GM23338 (cell line): Measurements from ENCODE around the gene DLG5. TPM values are rescaled to one million over a fixed set of nuclear protein-coding genes. Genes with fewer than 3 reads are reported as not detected.

Source experiments
- ATAC-seq: fragments of 200-7000 bp; cut with Tn5 transposase; 3 replicates; pipeline ENCODE4 v1.9.1; 2020
- DNase-seq: peaks from one replicate; pipeline ENCODE4 v3.0.0-alpha.2; 2015; ENCODE audit warnings: low spot score
- H2AFZ ChIP-seq: fragments of 200-600 bp; sonication (generic); 2 replicates; pipeline ENCODE4 v1.8.0; 2016; ENCODE audit warnings: antibody characterized with exemption, mild to moderate bottlenecking, moderate library complexity
- H3F3A ChIP-seq: fragments of 200-600 bp; sonication (generic); replicated peaks from 2 replicates; pipeline ENCODE4 v1.8.0; 2017; ENCODE audit warnings: antibody characterized with exemption, mixed run types, low read depth
- H3K27ac ChIP-seq: fragments of 200-600 bp; sonication (generic); 2 replicates; pipeline ENCODE4 v1.6.1; 2016; ENCODE audit warnings: low read depth
- H3K27me3 ChIP-seq: fragments of 200-600 bp; sonication (generic); 2 replicates; pipeline ENCODE4 v1.8.0; 2016; ENCODE audit warnings: mild to moderate bottlenecking, mixed run types, moderate library complexity; ENCODE audit not compliant: insufficient read depth
- H3K36me3 ChIP-seq: fragments of 200-600 bp; sonication (generic); 2 replicates; pipeline ENCODE4 v1.8.0; 2016; ENCODE audit warnings: mild to moderate bottlenecking; ENCODE audit not compliant: insufficient read depth
- H3K4me1 ChIP-seq: fragments of 200-600 bp; sonication (generic); 2 replicates; pipeline ENCODE4 v1.8.0; 2016; ENCODE audit warnings: mild to moderate bottlenecking, moderate library complexity; ENCODE audit not compliant: insufficient read depth
- H3K4me2 ChIP-seq: fragments of 200-600 bp; sonication (generic); 2 replicates; pipeline ENCODE4 v1.7.1; 2017; ENCODE audit warnings: mixed run types
- H3K4me3 ChIP-seq: fragments of 200-600 bp; sonication (generic); 2 replicates; pipeline ENCODE4 v1.6.1; 2016; ENCODE audit warnings: mixed run types
- H3K79me2 ChIP-seq: fragments of 200-600 bp; sonication (generic); replicated peaks from 2 replicates; pipeline ENCODE4 v1.8.0; 2017; ENCODE audit warnings: mild to moderate bottlenecking; ENCODE audit not compliant: insufficient read depth
- H3K9me2 ChIP-seq: fragments of 200-600 bp; sonication (generic); 2 replicates; pipeline ENCODE4 v1.8.0; 2017; ENCODE audit not compliant: insufficient read depth
- H4K20me1 ChIP-seq: fragments of 200-600 bp; sonication (generic); replicated peaks from 2 replicates; pipeline ENCODE4 v1.8.0; 2017; ENCODE audit warnings: mild to moderate bottlenecking; ENCODE audit not compliant: insufficient read depth
- H3K27ac Mint-ChIP-seq: 2 replicates; pipeline ENCODE4 v1.8.0; 2020; ENCODE audit warnings: inconsistent platforms, mild to moderate bottlenecking, moderate library complexity, mixed read lengths
- H3K27me3 Mint-ChIP-seq: 3 replicates; pipeline ENCODE4 v1.8.0; 2022; ENCODE audit warnings: low read depth, mild to moderate bottlenecking, moderate library complexity, mixed read lengths, inconsistent platforms; ENCODE audit not compliant: insufficient read depth, poor library complexity
- H3K36me3 Mint-ChIP-seq: 3 replicates; pipeline ENCODE4 v1.8.0; 2021; ENCODE audit warnings: low read depth, mild to moderate bottlenecking, inconsistent platforms, moderate library complexity, mixed read lengths
- H3K4me1 Mint-ChIP-seq: 3 replicates; pipeline ENCODE4 v1.8.0; 2020; ENCODE audit warnings: mild to moderate bottlenecking, inconsistent platforms, mixed read lengths
- H3K4me3 Mint-ChIP-seq: 3 replicates; pipeline ENCODE4 v1.8.0; 2021; ENCODE audit warnings: moderate library complexity, mild to moderate bottlenecking, inconsistent platforms, mixed read lengths
- H3K9me3 Mint-ChIP-seq: 3 replicates; pipeline ENCODE4 v1.8.0; 2020; ENCODE audit warnings: moderate library complexity, mild to moderate bottlenecking, inconsistent platforms, mixed read lengths
- CREB1 ChIP-seq: fragments of 250-450 bp; sonication (Bioruptor Pico); IDR thresholded peaks from 2 replicates; pipeline ENCODE4 v1.5.0; 2020; ENCODE audit warnings: low read depth, mild to moderate bottlenecking, moderate library complexity
- CTCF ChIP-seq, 2 experiments: fragments of 200-600 bp in 1 of 2; sonication (generic) in 1 of 2; conservative IDR thresholded peaks; 2 replicates each; pipeline versions ENCODE4 v1.5.1 to v1.6.1; 2016 to 2017; ENCODE audit warnings: antibody characterized with exemption in 2 of 2, low read depth in 2 of 2, mild to moderate bottlenecking in 2 of 2, moderate library complexity in 1 of 2
- ETS1 ChIP-seq: IDR thresholded peaks from 2 replicates; pipeline ENCODE4 v1.6.1; 2016; ENCODE audit warnings: antibody characterized with exemption
- EZH2phosphoT487 ChIP-seq: fragments of 200-600 bp; sonication (generic); IDR thresholded peaks from one replicate; pipeline ENCODE4 v1.8.1; 2018; ENCODE audit warnings: antibody characterized with exemption; ENCODE audit not compliant: unreplicated experiment
- JUNB ChIP-seq: IDR thresholded peaks from one replicate; pipeline ENCODE4 v1.6.1; 2016; ENCODE audit warnings: antibody characterized with exemption; ENCODE audit not compliant: unreplicated experiment
- POLR2AphosphoS5 ChIP-seq: IDR thresholded peaks from 2 replicates; pipeline ENCODE4 v1.6.1; 2016; ENCODE audit warnings: antibody characterized with exemption, low read depth
- REST ChIP-seq: IDR thresholded peaks from one replicate; pipeline ENCODE4 v1.6.1; 2018; ENCODE audit warnings: antibody characterized with exemption; ENCODE audit not compliant: unreplicated experiment
- STAT1 ChIP-seq: IDR thresholded peaks from one replicate; pipeline ENCODE4 v1.6.1; 2016; ENCODE audit warnings: antibody characterized with exemption; ENCODE audit not compliant: unreplicated experiment
- ZNF114 ChIP-seq: fragments of 250-450 bp; sonication (Bioruptor Pico); IDR thresholded peaks from 2 replicates; pipeline ENCODE4 v1.5.0; 2020; ENCODE audit warnings: mild to moderate bottlenecking, moderate library complexity
- ZNF331 ChIP-seq: fragments of 250-450 bp; sonication (Bioruptor Pico); IDR thresholded peaks from 2 replicates; pipeline ENCODE4 v1.5.0; 2020; ENCODE audit warnings: low read depth, mild to moderate bottlenecking, moderate library complexity
- ZNF462 ChIP-seq: fragments of 250-450 bp; sonication (Bioruptor Pico); IDR thresholded peaks from 2 replicates; pipeline ENCODE4 v1.5.0; 2020; ENCODE audit warnings: mild to moderate bottlenecking, moderate library complexity
- polyA plus RNA-seq: library from polyadenylated mRNA; unstranded; fragments of >200 nt; fragmentation: Nextera tagmentation; extraction: Ambion mirVana; gene quantifications from 2 replicates; pipeline ENCODE4 v1.2.1, GENCODE V29; 2016
- total RNA-seq: library from RNA; depleted of rRNA; stranded (reverse); fragments of >200 nt; shearing (Covaris generic); gene quantifications from 2 replicates; pipeline ENCODE4 v1.2.3, GENCODE V29; 2014

Gene DLG5
- total and polyA plus RNA-seq, 2 experiments from 2014 or later, result 7.4 to 66.6 TPM

- TF ChIP-seq ZNF462, result no peak
- TF ChIP-seq ZNF114 (CRISPR knock-in tag), result no peak
- no peak for TF ChIP-seq POLR2AphosphoS5
- TF ChIP-seq EZH2phosphoT487, result no peak
- no peak for TF ChIP-seq CREB1 (CRISPR knock-in tag)
- no peak for TF ChIP-seq ETS1
- TF ChIP-seq JUNB, result no peak
- TF ChIP-seq ZNF331 (CRISPR knock-in tag), result no peak
Measured at GRCh38 chr10:77800738-77801266, 125.8 kb downstream of the DLG5 start (continued).

- peaks cover 27% of the 10 kb centered on the region for H3K4me1 Mint-ChIP-seq
- no peaks in the 10 kb centered on the region for H3K27me3 ChIP-seq
- no peak overlapping the region for H3K4me2 ChIP-seq
- H3K9me3 Mint-ChIP-seq, result no peaks in the 10 kb centered on the region; the same call in 2 of the 3 replicates
- H3K4me1 ChIP-seq, result peaks cover 28% of the 10 kb centered on the region
- H2AFZ ChIP-seq, result no peak overlapping the region
- H3K36me3 Mint-ChIP-seq, result peaks cover 49% of the 10 kb centered on the region
- DNase-seq, result no peak
- H3K27ac Mint-ChIP-seq, result no peak overlapping the region; the same call in 1 of the 2 replicates
- no peak overlapping the region for H3K27ac ChIP-seq
- no peaks in the 10 kb centered on the region for H4K20me1 ChIP-seq
- H3K4me3 Mint-ChIP-seq, result no peak overlapping the region
- peaks cover 6% of the 10 kb centered on the region for H3K27me3 Mint-ChIP-seq
- peaks cover 29% of the 10 kb centered on the region for H3K36me3 ChIP-seq
- H3F3A ChIP-seq, result no peaks in the 10 kb centered on the region
- no peak for ATAC-seq
- H3K4me3 ChIP-seq, result no peak overlapping the region
- H3K9me2 ChIP-seq, result no peaks in the 10 kb centered on the region
- H3K79me2 ChIP-seq, result no peaks in the 10 kb centered on the region; the same call in 1 of the 2 replicates
- TF ChIP-seq EZH2phosphoT487 (no peak), ETS1 (no peak), STAT1 (no peak), REST (no peak), POLR2AphosphoS5 (no peak), ZNF114 (CRISPR knock-in tag) (no peak), CTCF (conservative IDR thresholded peaks at IDR 0.05; ENCODE audit: low read depth in 2 of 2) (no peak), CREB1 (CRISPR knock-in tag) (no peak)
Measured at GRCh38 chr10:77800320-77800719, 126.2 kb downstream of the DLG5 start.
